Keratinocyte (primary cell): Measurements from ENCODE around the gene PEX10. TPM values are rescaled to one million over a fixed set of nuclear protein-coding genes. Genes with fewer than 3 reads are reported as not detected.

Experiments
- DNase-seq: peaks from one replicate; pipeline ENCODE4 v3.0.0-alpha.2; 2011; ENCODE audit warnings: low read depth, missing footprints, low spot score
- FAIRE-seq: peaks from 2 replicates; lab custom pipeline; 2011; peaks lifted over from hg19 to GRCh38; lab: Jason Lieb, UNC
- H2AFZ ChIP-seq: 2 replicates; pipeline ENCODE4 v1.6.0; 2012; ENCODE audit warnings: low read length, control low read depth, inconsistent platforms; ENCODE audit not compliant: control insufficient read depth
- H3K27ac ChIP-seq: 2 replicates; pipeline ENCODE4 v1.5.1; 2011; ENCODE audit warnings: low read length; ENCODE audit not compliant: control insufficient read depth, insufficient read depth
- H3K27me3 ChIP-seq: 3 replicates; pipeline ENCODE4 v1.6.0; 2011; ENCODE audit warnings: low read length; ENCODE audit not compliant: control insufficient read depth, insufficient read depth; ENCODE audit errors: extremely low read depth
- H3K36me3 ChIP-seq, 2 experiments: 2 replicates in 1 of 2; 3 replicates in 1 of 2; pipeline ENCODE4 v1.5.1; 2011; ENCODE audit warnings: low read length in 2 of 2, mild to moderate bottlenecking in 1 of 2; ENCODE audit not compliant: control insufficient read depth in 2 of 2, insufficient read depth in 2 of 2; ENCODE audit errors: extremely low read depth in 1 of 2
- H3K4me1 ChIP-seq: 3 replicates; pipeline ENCODE4 v1.5.1; 2011; ENCODE audit warnings: low read length; ENCODE audit not compliant: control insufficient read depth, insufficient read depth; ENCODE audit errors: extremely low read depth
- H3K4me2 ChIP-seq: 3 replicates; pipeline ENCODE4 v1.6.0; 2011; ENCODE audit warnings: low read depth, low read length; ENCODE audit not compliant: control insufficient read depth, insufficient read depth; ENCODE audit errors: extremely low read depth
- H3K4me3 ChIP-seq, 3 experiments: fragments of 200-600 bp in 1 of 3; sonication (generic) in 1 of 3; 2 replicates in 2 of 3; 3 replicates in 1 of 3; pipeline ENCODE4 v1.5.1; 2011 to 2016; ENCODE audit warnings: low read length in 3 of 3, mild to moderate bottlenecking in 3 of 3, control low read depth in 2 of 3, inconsistent platforms in 1 of 3, low read depth in 1 of 3, mixed read lengths in 1 of 3, mixed run types in 1 of 3, moderate library complexity in 1 of 3; ENCODE audit not compliant: control insufficient read depth in 2 of 3, insufficient read depth in 2 of 3; ENCODE audit errors: extremely low read depth in 1 of 3
- H3K79me2 ChIP-seq: 2 replicates; pipeline ENCODE4 v1.6.0; 2012; ENCODE audit warnings: low read length; ENCODE audit not compliant: control insufficient read depth, insufficient read depth
- H3K9ac ChIP-seq: 3 replicates; pipeline ENCODE4 v1.6.0; 2011; ENCODE audit warnings: low read length; ENCODE audit not compliant: control insufficient read depth, insufficient read depth; ENCODE audit errors: extremely low read depth
- H3K9me1 ChIP-seq: 3 replicates; pipeline ENCODE4 v1.6.0; 2011; ENCODE audit warnings: low read length; ENCODE audit not compliant: control insufficient read depth, insufficient read depth; ENCODE audit errors: extremely low read depth
- H3K9me3 ChIP-seq: 2 replicates; pipeline ENCODE4 v1.5.1; 2012; ENCODE audit warnings: low read depth, low read length; ENCODE audit not compliant: control insufficient read depth
- H4K20me1 ChIP-seq: 3 replicates; pipeline ENCODE4 v1.6.0; 2011; ENCODE audit warnings: low read length; ENCODE audit not compliant: control insufficient read depth, insufficient read depth; ENCODE audit errors: extremely low read depth
- EZH2 ChIP-seq: IDR thresholded peaks from one replicate; pipeline ENCODE4 v1.6.1; 2012; ENCODE audit warnings: inconsistent platforms, mild to moderate bottlenecking, low read length, moderate library complexity
- dilution Hi-C: fragments of 300-500 bp; cut with MboI; formaldehyde crosslinking; loops from one replicate; pipeline ENCODE4 v1.7.0; 2020; ENCODE audit warnings: low sequenced_read_pairs; ENCODE audit not compliant: extremely low pct_ligation_motif_present
- polyA plus RNA-seq, 5 experiments: library from polyadenylated mRNA; depleted of rRNA in 3 of 5; stranded (reverse) in 3 of 5; stranded (forward) in 1 of 5; unstranded in 1 of 5; fragments of >200 nt; gene quantifications; 1 replicate in 1 of 5; 2 replicates in 3 of 5; 3 replicates in 1 of 5; pipeline versions ENCODE4 v1.2.1 to v1.2.3, GENCODE V29; 2011 to 2012; ENCODE audit warnings: missing spikeins in 2 of 5, low read depth in 1 of 5, low replicate concordance in 1 of 5
- TF ChIP-seq, protein P1 (sequence below), 3 experiments: IDR thresholded peaks in 1 of 3; conservative IDR thresholded peaks in 1 of 3; optimal IDR thresholded peaks in 1 of 3; 2 replicates in 2 of 3; 3 replicates in 1 of 3; pipeline versions ENCODE3 to v1.5.1; 2011; ENCODE audit warnings: low read length in 3 of 3, mild to moderate bottlenecking in 3 of 3, moderate library complexity in 2 of 3, control low read depth in 1 of 3, inconsistent platforms in 1 of 3; ENCODE audit not compliant: insufficient read depth in 2 of 3; ENCODE audit errors: extremely low read depth in 1 of 3

Gene PEX10
- polyA plus RNA-seq, 1 donor (not counting 4 experiments of a cell fraction or from before 2014, with no cell fraction given), result 13.8 TPM

DNA sequence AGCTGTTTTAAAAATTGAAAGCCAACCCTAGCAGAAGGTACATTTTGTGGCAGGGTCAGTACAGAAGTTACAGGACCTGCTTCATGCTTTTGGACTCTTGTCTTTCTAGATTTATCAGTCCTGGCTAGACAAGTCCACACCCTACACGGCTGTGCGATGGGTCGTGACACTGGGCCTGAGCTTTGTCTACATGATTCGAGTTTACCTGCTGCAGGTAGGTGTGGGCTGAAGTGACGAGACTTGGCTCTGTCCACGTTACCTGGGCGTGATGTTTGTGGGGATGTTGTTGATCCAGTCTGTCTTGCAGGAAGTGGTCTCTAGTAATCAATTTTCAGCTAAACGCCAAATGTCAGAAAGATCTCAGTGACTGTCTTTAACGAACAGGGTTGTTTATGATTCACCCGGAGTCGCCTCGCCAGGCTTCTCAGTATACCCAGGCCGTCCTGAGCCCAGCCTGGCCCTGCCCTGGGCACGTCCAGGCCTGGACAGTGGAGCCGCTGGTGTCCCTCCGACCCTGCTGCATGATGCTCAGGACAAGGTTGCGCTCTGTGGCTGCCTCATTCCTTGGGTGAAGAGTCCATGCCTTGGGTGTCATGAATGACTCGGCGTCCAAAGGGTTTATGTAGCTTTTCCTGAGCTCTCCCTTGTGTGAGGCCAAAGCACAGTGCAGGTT, 15.2 kb downstream of the PEX10 start:
- Histone ChIP-seq H3K9me1 (no peaks in the 10 kb centered on the region), H3K79me2 (peaks cover 78% of the 10 kb centered on the region), H3K36me3 (peaks cover 37 to 82% of the 10 kb centered on the region in 2 experiments), H3K9ac (no peak overlapping the region), H3K27ac (no peak overlapping the region), H2AFZ (no peak overlapping the region), H3K4me2 (no peak overlapping the region), H3K27me3 (no peaks in the 10 kb centered on the region), H3K4me1 (peaks cover 11% of the 10 kb centered on the region), H3K9me3 (no peaks in the 10 kb centered on the region), H4K20me1 (peaks cover 3% of the 10 kb centered on the region), H3K4me3 (no peak overlapping the region)
- dilution Hi-C loops, result no loop called here
- no peak for FAIRE-seq
- TF ChIP-seq, protein P1, sequence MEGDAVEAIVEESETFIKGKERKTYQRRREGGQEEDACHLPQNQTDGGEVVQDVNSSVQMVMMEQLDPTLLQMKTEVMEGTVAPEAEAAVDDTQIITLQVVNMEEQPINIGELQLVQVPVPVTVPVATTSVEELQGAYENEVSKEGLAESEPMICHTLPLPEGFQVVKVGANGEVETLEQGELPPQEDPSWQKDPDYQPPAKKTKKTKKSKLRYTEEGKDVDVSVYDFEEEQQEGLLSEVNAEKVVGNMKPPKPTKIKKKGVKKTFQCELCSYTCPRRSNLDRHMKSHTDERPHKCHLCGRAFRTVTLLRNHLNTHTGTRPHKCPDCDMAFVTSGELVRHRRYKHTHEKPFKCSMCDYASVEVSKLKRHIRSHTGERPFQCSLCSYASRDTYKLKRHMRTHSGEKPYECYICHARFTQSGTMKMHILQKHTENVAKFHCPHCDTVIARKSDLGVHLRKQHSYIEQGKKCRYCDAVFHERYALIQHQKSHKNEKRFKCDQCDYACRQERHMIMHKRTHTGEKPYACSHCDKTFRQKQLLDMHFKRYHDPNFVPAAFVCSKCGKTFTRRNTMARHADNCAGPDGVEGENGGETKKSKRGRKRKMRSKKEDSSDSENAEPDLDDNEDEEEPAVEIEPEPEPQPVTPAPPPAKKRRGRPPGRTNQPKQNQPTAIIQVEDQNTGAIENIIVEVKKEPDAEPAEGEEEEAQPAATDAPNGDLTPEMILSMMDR (optimal IDR thresholded peaks at IDR 0.05 in 1 of 3, IDR thresholded peaks at IDR 0.05 in 1 of 3, conservative IDR thresholded peaks at IDR 0.05 in 1 of 3; ENCODE audit: extremely low read depth in 1 of 3, insufficient read depth in 2 of 3, low read length in 3 of 3), result no peak
- no peak for TF ChIP-seq EZH2
- no peak for DNase-seq

- no peak overlapping the region for H3K9ac ChIP-seq
- TF ChIP-seq, protein P1 (optimal IDR thresholded peaks at IDR 0.05 in 1 of 3, IDR thresholded peaks at IDR 0.05 in 1 of 3, conservative IDR thresholded peaks at IDR 0.05 in 1 of 3; ENCODE audit: extremely low read depth in 1 of 3, insufficient read depth in 2 of 3, low read length in 3 of 3), result no peak
- TF ChIP-seq EZH2, result no peak
- no peak overlapping the region for H3K4me2 ChIP-seq
- no peak overlapping the region for H3K27ac ChIP-seq
- no peak overlapping the region for H3K4me3 ChIP-seq
- FAIRE-seq (no peak), DNase-seq (no peak)
- peaks cover 32 to 75% of the 10 kb centered on the region in 2 experiments for H3K36me3 ChIP-seq
- H3K79me2 ChIP-seq, result peaks cover 75% of the 10 kb centered on the region
- H4K20me1 ChIP-seq, result peaks cover 3% of the 10 kb centered on the region
- H3K9me1 ChIP-seq, result no peaks in the 10 kb centered on the region
- H3K4me1 ChIP-seq, result peaks cover 11% of the 10 kb centered on the region
- dilution Hi-C loops, result no loop called here
- H2AFZ ChIP-seq, result no peak overlapping the region
- H3K27me3 ChIP-seq, result no peaks in the 10 kb centered on the region
- no peaks in the 10 kb centered on the region for H3K9me3 ChIP-seq
Measured at GRCh38 chr1:2396476-2396875, 15.9 kb downstream of the PEX10 start.
